Left lung (tissue), 10 donors: ENCODE results near the gene LRP5. TPM values are rescaled to one million over a fixed set of nuclear protein-coding genes. Genes with fewer than 3 reads are reported as not detected.

Source experiments
- ATAC-seq: fragments of 200-7000 bp; cut with Tn5 transposase; one replicate; pipeline ENCODE4 v1.9.1; 2020; ENCODE audit warnings: moderate library complexity
- DNase-seq, 4 donors: peaks; one replicate each; pipeline ENCODE4 v3.0.0-alpha.2; 2013 to 2020
- H3K27ac ChIP-seq, 2 donors: fragments of 200-600 bp; sonication (generic) in 1 of 2; one replicate each; pipeline versions ENCODE4 v1.5.0 to v1.8.0; 2020 to 2021
- H3K27me3 ChIP-seq, 2 donors: fragments of 200-600 bp; sonication (generic) in 1 of 2; one replicate each; pipeline versions ENCODE4 v1.5.0 to v1.8.0; 2020 to 2021
- H3K36me3 ChIP-seq, 2 donors: fragments of 200-600 bp; sonication (generic) in 1 of 2; one replicate each; pipeline versions ENCODE4 v1.5.0 to v1.8.0; 2020 to 2021
- H3K4me1 ChIP-seq, 2 donors: fragments of 200-600 bp; one replicate each; pipeline ENCODE4 v1.8.0; 2021
- H3K4me3 ChIP-seq, 2 donors: fragments of 200-600 bp; sonication (generic) in 1 of 2; one replicate each; pipeline versions ENCODE4 v1.5.0 to v1.8.0; 2020 to 2021; ENCODE audit warnings: mild to moderate bottlenecking in 1 of 2
- H3K9me3 ChIP-seq, 2 donors: fragments of 200-600 bp; sonication (generic) in 1 of 2; one replicate each; pipeline versions ENCODE4 v1.5.0 to v1.8.0; 2020 to 2021
- CTCF ChIP-seq, 2 donors: fragments of 200-600 bp; sonication (generic) in 1 of 2; IDR thresholded peaks; one replicate each; pipeline versions ENCODE4 v1.5.0 to v1.8.0; 2021; ENCODE audit warnings: antibody characterized with exemption in 2 of 2
- intact Hi-C, 2 donors: fragments of 100-400 bp; cut with DNase I; formaldehyde crosslinking; loops; one replicate each; pipeline versions ENCODE4 v1.11.2 to v1.14.2; 2022
- polyA plus RNA-seq, 6 donors: library from polyadenylated mRNA; unstranded; fragments of 120-200 nt; gene quantifications; one replicate each; pipeline ENCODE4 v1.2.1, GENCODE V29; 2013; ENCODE audit not compliant: insufficient read length in 6 of 6
- total RNA-seq, 2 donors: library from RNA; stranded (reverse); fragmentation: NEBNext Ultra II Directional; extraction: Animal tissue kit (Norgen Biotek cat#: 25700); gene quantifications; one replicate each; pipeline ENCODE4 v1.2.1, GENCODE V29; 2021
- donor health status: DM: no; HTN: yes; CAD: no.
- donor health status: DM: no; HTN: no; CAD: no.

Gene LRP5
- total and polyA plus RNA-seq, 8 donors, result 48.9 to 71.9 (median 57.4) TPM

- intact Hi-C loops, result loop anchor here in 1 of 2 donors (10.0 kb wide), 1 partner anchor 74 kb away; the partner anchor contains the start of gene LRP5
- ATAC-seq (no peak), DNase-seq (no peak)
- Histone ChIP-seq H3K36me3 (peaks cover 0 to 26% of the 10 kb centered on the region in 2 donors), H3K27ac (no peak overlapping the region), H3K9me3 (no peaks in the 10 kb centered on the region), H3K27me3 (no peaks in the 10 kb centered on the region), H3K4me1 (peaks cover 0 to 5% of the 10 kb centered on the region in 2 donors), H3K4me3 (no peak overlapping the region)
- no peak for TF ChIP-seq CTCF (IDR thresholded peaks at IDR 0.05)
These were observed 76.3 kb downstream of the LRP5 start for GRCh38 chr11:68388595-68389198.

GRCh38 chr11:68390315-68390714 is 77.9 kb downstream of the LRP5 start:
- ATAC-seq, result no peak
- no peak overlapping the region for H3K27ac ChIP-seq
- no peak for DNase-seq
- intact Hi-C loops, result no loop called here
- H3K27me3 ChIP-seq, result no peaks in the 10 kb centered on the region
- H3K4me1 ChIP-seq, result no peaks in the 10 kb centered on the region
- TF ChIP-seq CTCF (IDR thresholded peaks at IDR 0.05), result no peak
- H3K4me3 ChIP-seq, result no peak overlapping the region
- no peaks in the 10 kb centered on the region for H3K9me3 ChIP-seq
- H3K36me3 ChIP-seq, result peaks cover 0 to 26% of the 10 kb centered on the region in 2 donors

- no peak for ATAC-seq
- no peaks in the 10 kb centered on the region for H3K9me3 ChIP-seq
- no peak for TF ChIP-seq CTCF (IDR thresholded peaks at IDR 0.05)
- no peaks in the 10 kb centered on the region for H3K27me3 ChIP-seq
- no peak overlapping the region for H3K4me3 ChIP-seq
- no peak for DNase-seq
- peaks cover 0 to 10% of the 10 kb centered on the region in 2 donors for H3K36me3 ChIP-seq
- intact Hi-C loops, result no loop called here
- no peak overlapping the region for H3K27ac ChIP-seq
- no peaks in the 10 kb centered on the region for H3K4me1 ChIP-seq
These were observed 80.4 kb downstream of the LRP5 start for GRCh38 chr11:68392822-68393221.

- Histone ChIP-seq H3K27ac (no peak overlapping the region), H3K4me3 (no peak overlapping the region), H3K27me3 (no peaks in the 10 kb centered on the region), H3K4me1 (peaks cover 0 to 25% of the 10 kb centered on the region in 2 donors), H3K36me3 (no peaks in the 10 kb centered on the region), H3K9me3 (no peaks in the 10 kb centered on the region)
- ATAC-seq (no peak), DNase-seq (peak in 1 of 4 donors; percentile 65)
- TF ChIP-seq CTCF (IDR thresholded peaks at IDR 0.05), result no peak
- intact Hi-C loops, result no loop called here
These were observed 84.1 kb downstream of the LRP5 start for GRCh38 chr11:68396516-68396915.

- Histone ChIP-seq H3K9me3 (no peaks in the 10 kb centered on the region), H3K27ac (no peak overlapping the region), H3K27me3 (no peaks in the 10 kb centered on the region), H3K4me1 (peaks cover 0 to 25% of the 10 kb centered on the region in 2 donors), H3K36me3 (no peaks in the 10 kb centered on the region), H3K4me3 (no peak overlapping the region)
- intact Hi-C loops, result no loop called here
- no peak for TF ChIP-seq CTCF (IDR thresholded peaks at IDR 0.05)
- DNase-seq (no peak), ATAC-seq (no peak)
These were observed 84.9 kb downstream of the LRP5 start for GRCh38 chr11:68397256-68397655.
